ENCODE data around the gene SHBG. TPM values are rescaled to one million over a fixed set of nuclear protein-coding genes. Genes with fewer than 3 reads are reported as not detected.
"Not testable (repeated sequence)": the region's sequence is repeated elsewhere in the genome, so short reads cannot be mapped to it uniquely, and the experiment has no call there.

SHBG gene
- total RNA-seq, 1 donor from 2014 or later: 0.60 TPM

DNA sequence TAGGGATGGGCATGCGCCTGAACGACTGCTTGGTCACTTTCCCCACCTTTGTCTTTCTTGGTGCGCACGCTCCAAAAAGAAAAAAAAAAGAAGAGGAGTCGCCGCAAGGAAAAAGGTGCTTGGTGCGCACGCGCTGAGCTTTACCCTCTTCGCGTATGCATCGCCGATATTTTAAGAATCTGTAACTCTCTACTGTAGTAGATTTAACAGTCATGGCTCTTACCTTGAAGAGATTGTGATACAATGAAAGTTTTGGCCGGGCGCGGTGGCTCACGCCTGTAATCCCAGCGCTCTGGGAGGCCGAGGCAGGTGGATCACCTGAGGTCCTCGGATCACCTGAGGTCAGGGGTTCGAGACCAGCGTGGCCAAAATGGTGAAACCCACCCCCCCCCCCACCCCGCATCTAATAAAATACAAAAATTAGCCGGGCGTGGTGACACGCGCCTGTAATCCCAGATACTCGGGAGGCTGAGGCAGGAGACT is 14.6 kb upstream of the SHBG start:
- no peaks in the 10 kb centered on the region for H3K9me3 Mint-ChIP-seq
- peak overlapping the region; percentile 69 for H3K4me3 Mint-ChIP-seq
- peaks cover 35% of the 10 kb centered on the region for H3K4me1 Mint-ChIP-seq

DNA sequence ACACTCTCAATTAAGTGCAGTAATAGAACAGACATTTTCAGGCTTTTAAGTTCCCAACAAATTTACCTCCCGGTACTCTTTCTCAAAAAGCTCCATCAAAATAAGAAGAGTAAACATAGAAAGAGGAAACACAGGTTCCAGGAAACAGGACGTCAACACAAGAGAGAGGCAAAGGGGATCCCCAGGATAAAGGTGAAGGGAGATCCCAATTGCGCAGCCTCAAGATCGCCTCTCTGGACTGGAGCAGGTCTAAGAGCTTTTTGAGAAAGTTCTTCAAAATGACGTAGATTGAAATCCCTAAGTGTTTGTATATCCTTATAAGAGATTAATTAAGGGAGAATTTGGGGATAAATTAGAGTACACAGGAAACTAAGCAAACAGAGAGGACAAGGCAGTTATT is 11.3 kb upstream of the SHBG start:
- no peak overlapping the region for H3K4me3 Mint-ChIP-seq
- no peak for DNase-seq (ENCODE audit: low spot score in 2 of 2, unreplicated experiment in 2 of 2)
- H3K4me1 Mint-ChIP-seq: peaks cover 6% of the 10 kb centered on the region
- no peaks in the 10 kb centered on the region for H3K27me3 Mint-ChIP-seq (ENCODE audit: low read depth)
- H3K36me3 Mint-ChIP-seq: no peaks in the 10 kb centered on the region
- TF ChIP-seq, protein P1, sequence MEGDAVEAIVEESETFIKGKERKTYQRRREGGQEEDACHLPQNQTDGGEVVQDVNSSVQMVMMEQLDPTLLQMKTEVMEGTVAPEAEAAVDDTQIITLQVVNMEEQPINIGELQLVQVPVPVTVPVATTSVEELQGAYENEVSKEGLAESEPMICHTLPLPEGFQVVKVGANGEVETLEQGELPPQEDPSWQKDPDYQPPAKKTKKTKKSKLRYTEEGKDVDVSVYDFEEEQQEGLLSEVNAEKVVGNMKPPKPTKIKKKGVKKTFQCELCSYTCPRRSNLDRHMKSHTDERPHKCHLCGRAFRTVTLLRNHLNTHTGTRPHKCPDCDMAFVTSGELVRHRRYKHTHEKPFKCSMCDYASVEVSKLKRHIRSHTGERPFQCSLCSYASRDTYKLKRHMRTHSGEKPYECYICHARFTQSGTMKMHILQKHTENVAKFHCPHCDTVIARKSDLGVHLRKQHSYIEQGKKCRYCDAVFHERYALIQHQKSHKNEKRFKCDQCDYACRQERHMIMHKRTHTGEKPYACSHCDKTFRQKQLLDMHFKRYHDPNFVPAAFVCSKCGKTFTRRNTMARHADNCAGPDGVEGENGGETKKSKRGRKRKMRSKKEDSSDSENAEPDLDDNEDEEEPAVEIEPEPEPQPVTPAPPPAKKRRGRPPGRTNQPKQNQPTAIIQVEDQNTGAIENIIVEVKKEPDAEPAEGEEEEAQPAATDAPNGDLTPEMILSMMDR (IDR thresholded peaks at IDR 0.05; ENCODE audit: unreplicated experiment): no peak
- no peaks in the 10 kb centered on the region for H3K9me3 Mint-ChIP-seq
- H3K27ac Mint-ChIP-seq: no peak overlapping the region

More for the DNA sequence above, 14.6 kb upstream of the SHBG start:
- TF ChIP-seq, protein P1 (IDR thresholded peaks at IDR 0.05; ENCODE audit: unreplicated experiment): no peak
- peaks cover 3% of the 10 kb centered on the region for H3K36me3 Mint-ChIP-seq
- H3K27me3 Mint-ChIP-seq (ENCODE audit: low read depth): no peaks in the 10 kb centered on the region
- H3K27ac Mint-ChIP-seq: peak overlapping the region; percentile 94
- DNase-seq (ENCODE audit: low spot score in 2 of 2, unreplicated experiment in 2 of 2): no peak

DNA sequence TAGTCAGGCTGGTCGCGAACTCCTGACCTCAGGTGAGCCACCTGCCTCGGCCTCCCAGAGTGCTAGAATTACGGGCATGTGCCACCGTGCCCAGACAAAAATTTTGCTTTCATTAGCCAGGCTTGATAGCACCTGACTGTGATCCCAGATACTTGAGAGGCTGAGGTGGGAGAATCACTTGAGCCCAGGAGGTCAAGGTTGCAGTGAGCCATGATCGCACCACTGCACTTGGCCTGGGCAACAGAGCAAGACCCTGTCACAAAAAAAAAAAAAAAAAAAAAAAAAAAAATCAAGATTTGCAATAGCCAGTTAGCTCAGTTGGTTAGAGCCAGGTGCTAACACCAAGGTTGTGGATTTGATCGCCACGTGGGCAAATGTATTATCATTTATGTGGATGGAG is 9.1 kb upstream of the SHBG start:
- Mint-ChIP-seq H3K9me3 (no peaks in the 10 kb centered on the region), H3K4me3 (no peak overlapping the region), H3K36me3 (peaks cover 2% of the 10 kb centered on the region), H3K27me3 (ENCODE audit: low read depth) (no peaks in the 10 kb centered on the region), H3K4me1 (no peaks in the 10 kb centered on the region), H3K27ac (no peak overlapping the region)
- TF ChIP-seq, protein P1 (IDR thresholded peaks at IDR 0.05; ENCODE audit: unreplicated experiment): no peak
- no peak for DNase-seq (ENCODE audit: low spot score in 2 of 2, unreplicated experiment in 2 of 2)

DNA sequence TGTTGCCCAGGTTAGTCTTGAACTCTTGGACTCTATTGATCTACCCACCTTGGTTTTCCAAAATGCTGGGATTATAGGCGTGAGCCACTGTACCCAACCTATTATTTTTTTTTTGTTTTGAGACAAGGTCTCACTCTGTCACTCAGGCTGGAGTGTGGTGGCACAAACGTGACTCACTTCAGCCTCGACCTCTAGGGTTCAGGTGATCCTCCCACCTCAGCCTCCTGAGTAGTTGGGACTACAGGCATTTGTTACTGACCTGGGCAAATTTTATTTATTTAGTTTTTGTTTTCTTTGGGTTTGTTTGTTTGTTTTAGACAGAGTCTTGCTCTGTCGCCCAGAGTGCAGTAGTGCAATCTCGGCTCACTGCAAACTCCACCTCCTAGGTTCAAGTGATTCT is 6.3 kb upstream of the SHBG start:
- Mint-ChIP-seq H3K27me3 (ENCODE audit: low read depth) (no peaks in the 10 kb centered on the region), H3K4me3 (no peak overlapping the region), H3K9me3 (no peaks in the 10 kb centered on the region), H3K27ac (no peak overlapping the region), H3K4me1 (peaks cover 9% of the 10 kb centered on the region), H3K36me3 (peaks cover 5% of the 10 kb centered on the region)
- DNase-seq (ENCODE audit: low spot score in 2 of 2, unreplicated experiment in 2 of 2): no peak
- TF ChIP-seq, protein P1 (IDR thresholded peaks at IDR 0.05; ENCODE audit: unreplicated experiment): no peak

DNA sequence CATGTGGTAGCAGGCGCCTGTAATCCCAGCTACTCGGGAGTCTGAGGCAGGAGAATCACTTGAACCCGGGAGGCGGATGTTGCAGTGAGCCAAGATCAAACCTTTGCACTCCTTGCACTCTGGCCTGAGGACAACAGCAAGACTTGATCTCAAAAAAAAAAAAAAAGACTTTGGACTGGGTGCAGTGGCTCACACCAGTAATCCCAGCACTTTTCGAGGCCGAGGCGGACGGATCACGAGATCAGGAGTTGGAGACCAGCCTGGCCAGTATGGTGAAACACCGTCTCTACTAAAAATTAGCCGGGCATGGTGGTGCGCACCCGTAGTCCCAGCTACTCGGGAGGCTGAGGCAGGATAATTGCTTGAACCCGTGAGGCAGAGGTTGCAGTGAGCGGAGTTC is 4.2 kb upstream of the SHBG start:
- not testable (repeated sequence) for H3K4me1 Mint-ChIP-seq; H3K27me3 Mint-ChIP-seq (ENCODE audit: low read depth); DNase-seq (ENCODE audit: low spot score in 2 of 2, unreplicated experiment in 2 of 2)

DNA sequence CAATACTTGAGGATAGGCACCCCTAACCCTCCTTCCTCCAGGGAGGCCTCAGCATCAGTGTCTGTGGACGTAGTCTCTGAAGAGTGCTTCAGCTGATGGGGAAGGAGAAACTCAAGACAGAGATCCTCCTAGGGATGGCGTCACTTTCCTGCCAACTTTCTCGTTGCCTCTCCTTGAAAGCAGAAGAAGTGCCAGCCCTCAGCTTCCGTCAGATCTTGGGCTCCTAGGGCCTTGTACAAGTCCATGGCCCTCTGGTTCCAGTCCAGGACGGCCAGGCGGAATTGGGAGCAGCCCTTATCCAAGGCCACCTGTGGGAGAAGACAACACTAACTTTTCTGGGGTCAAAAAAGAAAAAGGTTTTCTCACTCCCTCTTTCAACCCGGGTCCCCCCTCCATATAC is 3.6 kb upstream of the SHBG start:
- peak overlapping the region; percentile 97 for H3K27ac Mint-ChIP-seq
- TF ChIP-seq, protein P1 (IDR thresholded peaks at IDR 0.05; ENCODE audit: unreplicated experiment): no peak
- H3K27me3 Mint-ChIP-seq (ENCODE audit: low read depth): no peaks in the 10 kb centered on the region
- no peak for DNase-seq (ENCODE audit: low spot score in 2 of 2, unreplicated experiment in 2 of 2)
- no peaks in the 10 kb centered on the region for H3K9me3 Mint-ChIP-seq
- peak overlapping the region; percentile 94 for H3K4me3 Mint-ChIP-seq
- H3K36me3 Mint-ChIP-seq: peaks cover 5% of the 10 kb centered on the region
- peaks cover 9% of the 10 kb centered on the region for H3K4me1 Mint-ChIP-seq

More for the DNA sequence above, 4.2 kb upstream of the SHBG start:
- peak overlapping the region; percentile 13 for H3K4me3 Mint-ChIP-seq
- not testable (repeated sequence) for H3K9me3 Mint-ChIP-seq, H3K36me3 Mint-ChIP-seq, H3K27ac Mint-ChIP-seq

Data from mesothelial cell of epicardium (in vitro differentiated cells).